ENCODE measurements around the gene PXT1. TPM values are rescaled to one million over a fixed set of nuclear protein-coding genes. Genes with fewer than 3 reads are reported as not detected.

PXT1 gene
- total and polyA plus RNA-seq, 9 of the 15 experiments (the other 6 are each of a cell fraction or from before 2014, with no cell fraction given), result 0.09 to 0.11 (median 0.10) TPM; not detected in 5

DNA sequence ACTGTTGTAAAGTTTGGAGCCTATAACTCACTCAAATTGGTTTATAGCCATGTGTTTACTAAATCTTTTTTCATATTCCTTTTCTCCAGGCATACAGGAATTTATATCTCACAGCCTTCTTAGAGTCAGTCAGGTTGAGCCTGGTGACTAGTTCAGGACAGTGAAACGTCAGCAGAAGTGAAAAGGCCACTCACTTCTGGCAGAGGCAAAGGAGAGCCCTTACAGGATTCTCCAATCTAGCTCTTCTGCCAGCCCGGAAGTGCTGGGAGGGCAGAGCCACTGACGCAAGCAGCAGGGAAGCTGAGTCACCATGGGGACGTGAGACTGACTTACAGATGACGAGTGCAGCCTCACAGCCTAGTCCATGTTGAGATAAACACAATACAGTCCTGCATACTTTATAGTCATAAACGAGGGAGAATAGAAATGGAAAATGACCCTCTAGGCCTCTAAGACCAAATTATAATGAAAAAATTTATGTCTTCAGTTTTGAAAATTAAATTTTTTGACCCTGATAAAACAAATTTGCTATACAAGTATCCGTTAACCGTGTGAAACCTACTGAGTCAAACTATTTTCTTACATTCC, 1.3 kb downstream of the PXT1 start (continued):
- TF ChIP-seq ZNF140 (CRISPR knock-in tag; IDR thresholded peaks at IDR 0.05), result no peak
- TF ChIP-seq ARHGAP35 (IDR thresholded peaks at IDR 0.05; ENCODE audit: partially characterized antibody), result no peak
- no peak for TF ChIP-seq HDGF (IDR thresholded peaks at IDR 0.05)
- no peak for TF ChIP-seq PHF20 (IDR thresholded peaks at IDR 0.05; ENCODE audit: partially characterized antibody)
- no peak for TF ChIP-seq PHF21A (IDR thresholded peaks at IDR 0.05; ENCODE audit: borderline replicate concordance, low read depth)
- no peak for TF ChIP-seq SIRT6 (IDR thresholded peaks at IDR 0.05; ENCODE audit: low read depth, low read length)
- TF ChIP-seq, protein P1, sequence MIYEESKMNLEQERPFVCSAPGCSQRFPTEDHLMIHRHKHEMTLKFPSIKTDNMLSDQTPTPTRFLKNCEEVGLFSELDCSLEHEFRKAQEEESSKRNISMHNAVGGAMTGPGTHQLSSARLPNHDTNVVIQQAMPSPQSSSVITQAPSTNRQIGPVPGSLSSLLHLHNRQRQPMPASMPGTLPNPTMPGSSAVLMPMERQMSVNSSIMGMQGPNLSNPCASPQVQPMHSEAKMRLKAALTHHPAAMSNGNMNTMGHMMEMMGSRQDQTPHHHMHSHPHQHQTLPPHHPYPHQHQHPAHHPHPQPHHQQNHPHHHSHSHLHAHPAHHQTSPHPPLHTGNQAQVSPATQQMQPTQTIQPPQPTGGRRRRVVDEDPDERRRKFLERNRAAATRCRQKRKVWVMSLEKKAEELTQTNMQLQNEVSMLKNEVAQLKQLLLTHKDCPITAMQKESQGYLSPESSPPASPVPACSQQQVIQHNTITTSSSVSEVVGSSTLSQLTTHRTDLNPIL (CRISPR knock-in tag; IDR thresholded peaks at IDR 0.05), result no peak
- TF ChIP-seq NR4A1 (CRISPR knock-in tag; IDR thresholded peaks at IDR 0.05), result no peak
- TF ChIP-seq NR4A1 (tag; IDR thresholded peaks at IDR 0.05), result peak; percentile 58; the same call in 1 of the 2 replicates
- peak; percentile 45 to 68; a peak in 3 of 4 replicates for TF ChIP-seq MAZ (CRISPR knock-in tag; conservative IDR thresholded peaks at IDR 0.05 in 1 of 2, IDR thresholded peaks at IDR 0.05 in 1 of 2)
- TF ChIP-seq GTF2A2 (tag; IDR thresholded peaks at IDR 0.05), result no peak
- TF ChIP-seq, protein P2, sequence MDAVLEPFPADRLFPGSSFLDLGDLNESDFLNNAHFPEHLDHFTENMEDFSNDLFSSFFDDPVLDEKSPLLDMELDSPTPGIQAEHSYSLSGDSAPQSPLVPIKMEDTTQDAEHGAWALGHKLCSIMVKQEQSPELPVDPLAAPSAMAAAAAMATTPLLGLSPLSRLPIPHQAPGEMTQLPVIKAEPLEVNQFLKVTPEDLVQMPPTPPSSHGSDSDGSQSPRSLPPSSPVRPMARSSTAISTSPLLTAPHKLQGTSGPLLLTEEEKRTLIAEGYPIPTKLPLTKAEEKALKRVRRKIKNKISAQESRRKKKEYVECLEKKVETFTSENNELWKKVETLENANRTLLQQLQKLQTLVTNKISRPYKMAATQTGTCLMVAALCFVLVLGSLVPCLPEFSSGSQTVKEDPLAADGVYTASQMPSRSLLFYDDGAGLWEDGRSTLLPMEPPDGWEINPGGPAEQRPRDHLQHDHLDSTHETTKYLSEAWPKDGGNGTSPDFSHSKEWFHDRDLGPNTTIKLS (IDR thresholded peaks at IDR 0.05; ENCODE audit: borderline replicate concordance, low read depth), result peak; percentile 80
- peak; percentile 84; the same call in 1 of the 2 replicates for TF ChIP-seq CTBP1 (IDR thresholded peaks at IDR 0.05; ENCODE audit: borderline replicate concordance)
- TF ChIP-seq GTF2E2 (tag; IDR thresholded peaks at IDR 0.05), result no peak; the same call in none of the 2 replicates
- no peak for TF ChIP-seq XRCC5 (IDR thresholded peaks at IDR 0.05; ENCODE audit: low read depth, low read length)
- TF ChIP-seq RCOR1 (IDR thresholded peaks at IDR 0.05; ENCODE audit: borderline replicate concordance in 1 of 2, low read depth in 2 of 2, low read length in 2 of 2), result peak in 1 of 2 experiments; percentile 92; a peak in 2 of 4 replicates
- TF ChIP-seq, protein P3, sequence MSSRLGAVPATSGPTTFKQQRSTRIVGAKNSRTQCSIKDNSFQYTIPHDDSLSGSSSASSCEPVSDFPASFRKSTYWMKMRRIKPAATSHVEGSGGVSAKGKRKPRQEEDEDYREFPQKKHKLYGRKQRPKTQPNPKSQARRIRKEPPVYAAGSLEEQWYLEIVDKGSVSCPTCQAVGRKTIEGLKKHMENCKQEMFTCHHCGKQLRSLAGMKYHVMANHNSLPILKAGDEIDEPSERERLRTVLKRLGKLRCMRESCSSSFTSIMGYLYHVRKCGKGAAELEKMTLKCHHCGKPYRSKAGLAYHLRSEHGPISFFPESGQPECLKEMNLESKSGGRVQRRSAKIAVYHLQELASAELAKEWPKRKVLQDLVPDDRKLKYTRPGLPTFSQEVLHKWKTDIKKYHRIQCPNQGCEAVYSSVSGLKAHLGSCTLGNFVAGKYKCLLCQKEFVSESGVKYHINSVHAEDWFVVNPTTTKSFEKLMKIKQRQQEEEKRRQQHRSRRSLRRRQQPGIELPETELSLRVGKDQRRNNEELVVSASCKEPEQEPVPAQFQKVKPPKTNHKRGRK (tag; IDR thresholded peaks at IDR 0.05), result no peak
- TF ChIP-seq BCOR (IDR thresholded peaks at IDR 0.05), result no peak
- no peak for TF ChIP-seq HNRNPH1 (optimal IDR thresholded peaks at IDR 0.05; ENCODE audit: low read depth, low read length)
- TF ChIP-seq ZNF444 (CRISPR knock-in tag; IDR thresholded peaks at IDR 0.05), result no peak
- TF ChIP-seq ZNF766 (CRISPR knock-in tag; conservative IDR thresholded peaks at IDR 0.05), result peak; percentile 87
